GM04504 (cell line): ENCODE results near the gene SETD5.
"Not testable (repeated sequence)": the region's sequence is repeated elsewhere in the genome, so short reads cannot be mapped to it uniquely, and the experiment has no call there.

Experiments
- DNase-seq: peaks from one replicate; pipeline ENCODE4 v3.0.0-alpha.2; 2012; ENCODE audit warnings: low read depth

Gene SETD5

DNA sequence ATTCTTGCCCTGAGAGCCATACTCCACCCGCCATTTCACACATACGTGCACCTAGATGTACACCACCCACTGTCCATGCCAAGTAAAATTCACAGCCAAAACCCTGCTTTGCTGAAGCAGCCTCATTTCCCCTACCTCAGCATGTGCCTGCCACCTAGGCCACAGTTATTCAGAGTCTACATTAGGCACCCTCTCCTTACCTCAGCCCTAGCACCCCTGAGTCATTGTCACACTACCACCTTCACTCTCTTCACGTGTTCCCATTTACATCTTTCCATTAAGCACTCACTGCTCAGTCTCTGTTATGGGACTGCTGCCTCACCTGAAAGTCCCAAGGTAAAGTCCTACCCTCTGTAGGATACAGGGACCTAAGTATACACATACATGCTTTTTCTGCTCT, 70.0 kb downstream of the SETD5 start:
- DNase-seq = no peak

DNA sequence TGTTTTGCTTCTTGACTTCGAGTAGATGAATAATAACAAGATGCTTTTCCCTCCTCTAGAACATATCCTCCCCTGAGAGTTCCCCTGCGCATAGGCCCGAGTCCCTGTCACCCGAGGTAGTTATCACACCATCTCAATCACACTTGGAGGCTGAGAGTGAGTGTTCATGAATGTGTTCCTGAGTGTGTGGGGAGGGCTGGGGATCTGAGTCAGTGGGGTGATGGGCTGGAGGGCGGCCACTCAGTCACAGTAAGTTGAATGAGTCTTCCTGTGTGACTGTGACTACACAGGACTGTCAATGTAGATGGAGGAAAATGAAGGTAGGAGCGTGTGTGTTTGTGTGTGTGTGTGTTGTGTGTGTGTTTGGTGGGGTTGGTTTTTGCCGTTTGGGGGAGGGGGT, 71.0 kb downstream of the SETD5 start:
- no peak for DNase-seq

DNA sequence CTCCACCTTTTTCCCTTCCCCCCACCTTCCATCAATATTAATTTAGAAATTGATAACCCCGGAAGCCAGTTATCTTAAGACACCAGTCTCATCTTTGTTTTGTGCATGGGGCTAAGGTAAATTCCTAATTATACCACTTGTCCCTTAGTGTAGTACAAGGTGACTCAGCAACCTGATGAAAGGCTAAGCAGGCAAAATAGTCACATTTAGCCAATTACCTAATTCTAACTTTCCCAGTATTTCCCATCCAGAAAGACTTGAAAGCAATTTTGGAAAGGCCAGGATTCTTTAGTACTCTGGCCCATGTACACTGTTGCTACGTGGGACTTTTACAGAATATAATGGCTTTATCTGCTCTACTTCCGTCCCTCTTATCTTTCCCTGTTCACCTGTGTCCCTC, 72.6 kb downstream of the SETD5 start:
- DNase-seq = no peak

DNA sequence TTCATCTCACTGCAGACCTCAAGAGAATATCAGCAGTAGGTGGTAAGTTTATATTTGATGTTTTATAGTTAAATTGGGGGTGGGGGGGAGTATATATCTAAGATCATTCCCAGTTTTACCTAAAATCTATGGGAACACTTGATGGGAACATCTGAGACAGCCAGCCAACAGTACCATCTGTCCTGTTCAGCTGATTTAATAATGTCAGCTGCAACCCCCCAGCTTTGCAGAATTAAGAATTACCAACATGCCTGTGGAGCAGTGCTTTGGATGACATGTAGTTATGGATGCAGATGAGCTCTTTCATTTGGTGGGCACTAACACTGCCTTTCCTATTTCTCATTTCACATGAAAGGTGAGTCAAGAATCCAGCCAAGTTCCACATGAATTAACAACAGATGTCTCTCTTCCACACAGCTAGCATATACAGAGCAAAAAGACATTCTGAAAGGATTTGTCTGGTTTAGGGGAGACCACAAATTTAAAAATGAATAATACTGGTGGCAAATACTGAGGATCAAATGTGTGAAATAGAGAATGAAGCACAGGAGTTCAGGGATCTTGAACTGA, 76.2 kb downstream of the SETD5 start:
- no peak for DNase-seq

DNA sequence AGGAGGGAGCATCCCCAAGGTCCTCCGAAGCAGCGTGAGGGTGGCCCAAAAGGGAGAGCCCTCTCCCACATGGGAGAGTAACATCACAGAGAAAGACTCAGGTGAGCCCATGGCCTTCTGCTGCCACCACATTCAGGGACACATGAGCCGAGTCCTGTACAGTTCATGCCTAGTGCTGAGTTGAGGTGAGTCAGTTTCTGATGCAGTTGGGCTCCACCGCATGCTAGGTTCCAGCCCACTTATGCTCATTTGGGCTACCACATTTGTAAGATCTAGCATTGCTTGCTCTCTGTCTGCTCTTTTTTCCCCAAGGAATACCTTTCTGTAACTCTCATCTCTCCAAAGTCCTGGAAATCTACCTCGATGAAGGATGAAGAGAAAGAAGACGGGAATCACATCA, 77.1 kb downstream of the SETD5 start:
- no peak for DNase-seq

DNA sequence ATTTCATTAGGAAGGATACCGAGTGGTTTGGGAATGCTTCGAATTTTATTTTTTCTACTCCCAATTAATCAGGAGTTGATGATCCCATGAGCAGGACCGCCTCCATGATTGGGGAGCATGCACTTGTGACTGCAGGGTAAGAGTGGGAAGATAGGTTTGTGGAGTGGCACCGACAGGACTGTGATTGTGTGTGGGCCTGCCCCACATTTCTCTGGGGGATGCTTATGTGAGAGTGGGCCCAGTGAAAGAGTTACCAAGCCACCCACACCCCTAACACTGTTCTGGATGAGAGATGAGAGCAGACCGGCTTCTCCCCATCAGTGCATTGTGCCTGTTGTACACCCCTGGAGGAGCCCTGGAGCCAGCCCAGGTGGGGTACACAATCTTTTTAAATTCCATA, 79.5 kb downstream of the SETD5 start:
- no peak for DNase-seq

DNA sequence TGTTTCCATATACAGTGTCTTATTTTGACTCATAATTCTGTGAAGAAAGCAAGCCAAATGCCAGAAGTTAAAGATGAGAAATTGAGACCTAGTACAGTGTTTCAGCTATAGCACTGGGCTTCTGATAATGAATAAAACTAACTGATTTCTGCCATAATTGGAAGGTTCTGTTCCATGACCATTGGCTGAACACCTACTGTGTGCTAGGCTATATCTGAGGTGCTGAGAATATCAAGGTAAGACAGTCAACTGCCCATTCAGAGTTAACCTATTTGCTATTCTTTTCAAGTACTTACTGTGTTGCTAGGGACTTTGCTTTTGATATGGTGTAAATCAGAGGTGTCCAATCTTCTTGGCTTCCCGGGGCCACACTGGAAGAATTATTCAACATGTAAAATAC, 82.8 kb downstream of the SETD5 start:
- no peak for DNase-seq

DNA sequence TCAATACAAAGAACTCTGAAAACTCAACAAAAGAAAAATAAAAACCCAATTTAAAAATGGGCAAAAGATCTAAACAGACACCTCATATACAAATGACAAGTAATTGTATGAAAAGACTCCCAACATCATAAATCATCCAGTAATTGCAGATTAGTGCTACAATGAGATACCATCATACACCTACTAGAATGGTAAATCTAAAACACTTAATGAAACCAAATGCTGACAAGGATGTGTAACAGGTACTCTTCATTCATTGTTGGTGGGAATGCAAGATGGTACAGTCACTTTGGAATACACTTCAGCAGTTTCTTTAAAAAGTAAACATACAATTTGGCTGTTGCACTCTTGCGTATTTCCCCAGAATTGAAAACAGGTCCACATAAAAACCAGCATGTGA, 87.8 kb downstream of the SETD5 start:
- DNase-seq = no peak

DNA sequence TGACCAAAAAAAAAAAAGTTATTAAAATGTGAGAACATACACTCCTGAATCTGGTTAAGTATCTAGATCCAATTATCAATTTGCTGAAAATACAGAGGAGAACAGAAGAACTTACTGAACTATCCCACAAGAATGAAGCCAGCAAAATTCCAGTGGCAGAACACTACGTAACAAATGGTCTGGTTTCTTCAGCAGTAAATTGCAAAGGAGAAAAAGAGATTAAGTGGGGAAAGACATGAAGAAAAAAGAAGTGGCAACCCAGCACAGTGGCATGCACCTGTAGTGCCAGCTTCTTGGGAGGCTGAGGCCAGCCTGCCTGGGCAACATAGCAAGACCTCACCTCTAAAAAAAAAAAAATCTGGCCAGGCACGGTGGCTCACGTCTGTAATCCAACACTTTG, 94.1 kb downstream of the SETD5 start:
- DNase-seq = no peak

DNA sequence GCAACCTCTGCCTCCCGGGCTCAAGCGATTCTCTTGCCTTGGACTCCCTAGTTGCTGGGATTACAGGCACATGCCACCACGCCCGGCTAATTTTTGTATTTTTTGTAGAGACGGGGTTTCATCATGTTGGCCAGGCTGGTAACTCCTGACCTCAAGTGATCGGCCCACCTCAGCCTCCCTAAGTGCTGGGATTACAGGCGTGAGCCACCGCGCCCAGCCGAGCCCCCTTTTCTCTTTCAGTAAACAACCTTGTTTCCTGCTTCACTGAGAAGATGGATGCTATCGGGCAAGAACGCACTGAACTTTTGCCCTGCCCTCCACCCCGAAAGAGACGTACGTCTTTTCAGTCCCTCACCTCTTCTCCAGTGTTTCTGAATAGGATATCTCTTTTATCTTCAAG, 96.6 kb downstream of the SETD5 start:
- not testable (repeated sequence) for DNase-seq

DNA sequence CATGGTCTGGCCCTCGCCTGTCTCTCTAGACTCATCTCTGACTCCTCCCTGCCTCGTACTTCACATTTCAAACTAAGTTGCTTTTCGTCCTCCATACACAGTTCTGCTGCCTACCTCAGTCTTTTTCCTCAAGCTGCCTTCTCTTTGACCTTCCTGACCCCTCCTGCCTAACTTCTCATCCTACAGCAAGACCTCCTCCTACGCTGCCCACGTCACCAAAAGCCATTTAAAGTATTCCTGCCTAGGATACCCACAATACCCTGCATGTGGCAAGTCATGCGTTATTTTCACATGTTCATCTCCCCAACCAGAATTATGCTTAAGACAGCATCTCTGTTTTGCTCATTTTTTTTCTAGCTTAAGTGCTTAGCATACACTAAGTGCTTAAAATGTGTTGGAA, 99.5 kb downstream of the SETD5 start:
- DNase-seq = no peak

DNA sequence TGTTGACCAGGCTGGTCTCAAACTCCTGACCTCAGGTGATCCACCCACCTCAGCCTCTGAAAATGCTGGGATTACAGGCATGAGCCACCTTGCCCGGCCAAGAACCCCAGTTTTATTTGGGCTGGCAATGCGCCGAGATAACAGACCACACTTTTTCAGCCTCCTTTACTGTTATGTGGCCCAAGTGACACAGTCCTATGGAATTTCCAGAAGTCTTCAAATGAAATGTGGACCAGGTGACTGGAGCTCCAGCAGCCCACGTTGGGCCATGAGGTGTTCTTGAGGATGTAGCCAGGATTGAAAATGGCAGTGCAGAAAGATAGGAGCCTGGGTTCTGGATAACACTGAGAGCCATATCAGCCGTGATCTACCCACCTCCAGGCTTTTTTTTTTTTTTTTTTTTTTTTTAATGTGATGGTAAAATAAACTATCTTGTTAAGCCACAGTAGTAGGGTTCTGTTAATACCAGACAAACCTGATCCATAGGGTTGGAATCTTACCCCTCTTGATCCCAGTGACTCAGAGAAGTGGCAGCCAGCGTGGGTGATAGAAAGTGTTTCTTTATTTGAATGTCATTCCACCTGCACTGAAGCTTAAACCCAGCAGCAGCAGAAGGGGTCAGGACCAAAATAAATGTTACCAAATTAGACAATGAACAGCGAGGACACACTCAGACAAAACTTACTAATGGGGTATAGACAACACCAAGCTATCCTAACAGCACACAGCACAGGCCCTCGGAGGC, 100.6 kb downstream of the SETD5 start:
- DNase-seq = no peak

DNA sequence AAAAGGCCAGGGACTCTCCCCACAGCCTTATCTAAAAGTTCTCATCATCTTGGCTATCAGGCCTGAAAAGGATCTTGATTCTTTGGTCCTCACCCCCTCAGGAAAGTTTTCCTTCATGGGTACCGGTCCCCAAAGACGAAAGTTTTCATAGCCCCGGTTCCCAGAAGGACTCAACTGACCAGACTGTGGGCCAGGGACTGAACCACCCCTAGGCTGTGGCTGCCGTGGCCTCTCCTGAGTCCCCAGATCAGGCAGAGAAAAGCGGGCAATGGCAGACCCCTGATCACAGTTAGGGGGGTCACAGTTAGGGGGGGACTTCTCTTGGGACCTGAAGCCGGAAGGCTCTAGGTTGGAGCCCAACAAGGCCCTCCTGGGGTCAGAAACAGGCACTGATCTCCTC, 101.4 kb downstream of the SETD5 start:
- DNase-seq = no peak

DNA sequence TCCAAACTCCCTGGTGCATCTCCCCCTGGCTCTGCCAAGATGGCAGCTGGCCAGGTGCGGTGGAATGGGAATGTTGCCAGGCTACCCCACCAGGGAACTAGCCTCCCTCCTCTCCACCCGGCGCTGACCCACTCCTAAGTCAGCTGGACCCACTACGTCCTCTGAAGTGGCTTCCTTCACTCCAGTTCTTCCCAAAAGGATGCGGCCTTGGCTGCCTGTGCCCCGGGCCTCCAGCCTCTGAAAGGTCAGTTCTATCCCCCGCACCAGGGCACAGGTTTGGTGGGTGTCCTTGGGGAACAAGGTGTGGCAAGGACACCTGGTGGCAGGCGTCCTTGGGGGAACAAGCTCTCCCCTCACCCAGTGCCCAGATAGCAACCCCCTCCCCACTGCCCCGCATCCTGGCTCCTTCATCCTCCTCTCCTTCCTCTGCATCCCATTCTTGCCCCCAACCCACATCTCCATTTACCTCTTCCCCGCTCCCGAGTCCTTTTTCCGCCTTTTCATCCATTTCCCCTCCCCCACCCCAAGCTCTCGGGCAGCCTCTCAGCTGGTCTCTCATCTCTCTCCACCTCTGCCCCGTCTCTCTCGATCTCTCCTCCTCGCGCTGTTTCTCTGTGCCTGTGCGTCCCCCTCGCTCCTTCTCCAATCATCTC, 102.2 kb downstream of the SETD5 start:
- no peak for DNase-seq

DNA sequence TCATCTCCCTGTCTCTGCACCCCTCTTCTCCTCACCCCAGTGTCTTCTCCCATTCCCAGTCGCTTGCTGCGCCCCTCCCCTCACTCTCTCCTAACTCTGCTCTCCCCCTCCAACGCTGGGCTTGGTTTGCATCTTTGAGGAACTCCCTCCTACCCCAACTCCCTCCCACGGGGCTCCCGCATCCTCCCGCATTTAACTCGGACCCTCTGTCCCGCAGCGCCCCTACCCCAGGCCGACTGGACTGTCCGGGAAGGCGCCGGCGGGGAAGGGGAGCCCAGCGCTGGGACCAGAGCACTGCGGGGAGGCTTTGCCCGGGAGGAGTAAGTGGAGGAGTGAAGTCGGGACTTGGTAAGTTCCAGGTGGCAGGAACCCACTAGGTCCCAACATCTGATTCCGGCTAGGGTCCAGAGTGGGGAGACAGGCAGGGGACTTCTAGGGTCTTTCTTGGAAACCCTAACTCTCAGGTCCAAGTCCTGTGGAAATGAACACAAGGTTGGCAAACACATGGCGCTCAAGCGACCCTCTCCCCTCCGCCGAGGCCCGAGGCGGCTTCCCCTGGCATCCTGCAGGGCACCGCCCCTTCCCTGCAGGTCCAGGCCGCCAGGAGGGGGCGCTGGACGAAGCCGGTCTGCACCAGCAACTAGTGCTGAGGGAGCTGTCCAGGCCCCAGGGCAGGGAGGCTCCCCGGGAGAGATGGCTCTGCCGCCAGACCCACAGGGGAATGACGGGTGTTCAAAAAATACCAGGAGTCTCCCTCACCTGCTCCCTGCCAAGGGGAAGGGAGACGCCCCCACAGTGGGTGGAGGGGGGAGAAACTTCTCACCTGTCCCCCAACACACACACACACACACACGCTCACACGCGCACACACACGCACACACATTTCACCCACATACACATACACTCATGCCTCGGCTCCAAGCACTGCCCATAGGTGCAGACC, 103.0 kb downstream of the SETD5 start:
- peak; percentile 16 for DNase-seq

DNA sequence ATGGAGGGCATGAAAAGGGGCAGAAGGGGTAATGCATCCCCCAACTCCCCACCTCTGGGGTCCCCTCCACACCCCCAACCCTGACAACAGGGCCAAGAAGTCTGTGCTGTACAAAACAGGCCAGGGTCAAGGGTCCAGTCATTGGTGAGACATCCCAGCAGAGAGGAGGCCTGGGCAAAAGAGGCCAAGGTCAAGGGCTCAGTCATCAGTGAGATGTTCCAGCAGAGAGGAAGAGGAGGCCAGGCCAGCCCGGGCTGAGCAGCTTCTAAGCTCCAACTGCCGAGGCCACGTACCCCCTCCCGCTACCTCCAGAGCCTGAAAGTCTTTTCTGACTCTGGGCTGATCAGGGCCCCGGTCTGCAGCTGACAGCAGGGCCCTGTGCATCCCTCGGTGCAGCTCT, 103.8 kb downstream of the SETD5 start:
- no peak for DNase-seq

DNA sequence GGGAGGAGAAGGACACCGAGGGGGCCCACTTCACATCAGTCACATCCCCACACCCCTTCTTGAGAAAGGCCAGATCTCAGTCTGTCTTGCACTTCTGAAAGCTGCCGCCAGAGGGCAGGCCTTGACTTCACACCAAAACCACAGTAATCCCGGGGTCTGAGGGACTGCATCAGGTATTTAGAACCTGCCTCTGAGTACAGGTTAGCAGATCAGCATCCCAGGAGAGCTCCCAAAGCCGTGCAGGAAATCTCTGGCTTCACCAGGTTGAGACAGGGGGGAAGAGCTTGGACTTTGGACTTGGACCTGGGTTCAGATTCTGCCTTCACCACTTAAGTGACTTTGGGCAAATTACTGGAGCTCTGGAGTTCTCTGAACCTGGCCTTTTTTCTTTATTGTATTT, 105.9 kb downstream of the SETD5 start:
- peak; percentile 15 for DNase-seq

DNA sequence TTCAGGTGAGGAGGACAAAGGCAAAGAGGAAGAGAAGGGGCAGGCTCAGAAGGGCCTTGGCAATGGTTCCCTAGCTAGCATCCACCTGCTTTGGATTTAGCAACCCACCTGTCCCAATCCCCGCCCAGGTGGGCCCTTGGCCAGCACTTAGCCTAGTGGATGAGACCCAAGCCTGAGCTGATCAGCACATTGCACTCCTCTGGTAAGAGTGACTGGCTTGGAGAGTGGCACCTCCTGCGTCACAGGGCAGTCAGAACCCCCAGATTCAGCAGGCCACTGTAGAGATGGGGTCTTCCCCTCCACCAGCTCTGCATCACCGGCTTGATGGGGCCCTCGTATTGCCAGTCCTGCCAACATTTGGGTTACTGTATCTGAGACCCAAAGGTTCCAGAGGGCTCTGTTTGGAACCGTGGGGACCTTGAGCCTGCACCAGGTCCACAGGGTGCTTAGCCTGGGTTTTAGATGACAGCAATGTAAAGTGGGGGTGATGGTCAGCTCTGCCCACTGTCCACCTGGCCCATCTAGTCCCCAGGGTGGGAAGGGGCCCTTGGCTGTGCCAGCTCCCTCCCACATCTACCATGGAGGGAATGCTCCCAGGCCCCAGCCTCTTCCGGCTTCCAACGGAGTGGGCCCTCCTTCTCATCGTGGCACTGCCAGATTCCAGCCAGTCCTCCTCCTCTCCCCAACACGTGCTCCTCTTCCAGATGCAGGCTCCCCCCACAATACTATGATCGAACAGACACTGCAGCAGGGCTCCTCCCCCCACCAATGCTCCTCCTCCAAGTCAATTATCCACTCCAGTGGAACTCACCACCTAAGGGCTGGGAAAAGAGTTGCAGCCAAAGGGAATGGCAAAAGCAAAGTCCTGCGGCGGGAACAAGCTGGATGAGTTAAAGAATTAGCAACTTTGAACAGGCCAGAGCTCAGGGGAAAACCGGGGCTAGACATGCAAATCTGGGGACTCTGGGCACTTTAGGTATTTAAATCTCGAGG, 110.5 kb downstream of the SETD5 start:
- no peak for DNase-seq

DNA sequence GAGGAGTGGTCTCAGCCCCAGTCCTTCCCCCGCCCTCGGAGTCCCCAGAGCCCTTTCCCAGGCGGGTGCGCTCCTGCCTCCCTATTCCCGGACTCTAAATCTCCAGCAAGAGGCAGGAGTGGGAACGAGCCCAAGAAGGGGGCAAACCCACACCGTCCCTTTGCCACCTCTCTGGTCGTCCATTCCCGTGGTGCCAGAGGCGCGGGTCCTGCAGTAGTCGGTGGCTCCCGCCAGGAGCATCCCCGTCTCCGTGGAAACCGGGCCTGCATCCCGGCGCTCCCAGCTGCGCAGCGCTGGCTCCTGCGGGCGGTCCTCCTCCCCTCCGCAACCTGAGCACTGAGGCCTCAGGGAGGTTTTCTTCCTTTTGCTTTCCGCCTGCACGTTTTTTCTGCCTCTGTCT, 111.4 kb downstream of the SETD5 start:
- DNase-seq = no peak

DNA sequence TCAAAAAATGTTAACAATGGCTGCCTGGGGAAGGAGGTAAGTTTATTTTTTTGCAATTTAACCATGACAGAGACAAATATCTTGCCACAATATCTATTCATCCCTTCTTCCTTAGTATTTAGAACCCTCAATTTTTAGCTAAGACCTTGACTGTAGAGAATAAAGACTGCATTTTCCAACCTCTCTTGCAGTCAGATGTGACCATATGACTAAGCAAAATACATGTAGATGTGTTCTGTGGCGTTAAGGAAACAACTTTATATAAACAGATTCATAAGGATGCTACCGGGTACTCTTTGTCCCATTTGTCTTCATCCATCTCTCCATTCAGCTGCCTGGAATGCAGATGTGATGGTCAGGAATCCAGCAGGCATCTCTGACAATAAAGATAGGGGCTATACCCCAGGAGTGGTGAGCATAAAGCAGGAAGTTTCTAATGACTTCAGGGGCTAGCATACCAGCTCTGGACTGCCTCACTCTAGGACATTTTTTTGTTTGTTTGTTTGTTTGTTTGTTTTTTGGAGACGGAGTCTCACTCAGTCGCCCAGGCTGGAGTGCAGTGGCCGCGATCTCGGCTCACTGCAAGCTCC, 115.1 kb downstream of the SETD5 start:
- DNase-seq = no peak

DNA sequence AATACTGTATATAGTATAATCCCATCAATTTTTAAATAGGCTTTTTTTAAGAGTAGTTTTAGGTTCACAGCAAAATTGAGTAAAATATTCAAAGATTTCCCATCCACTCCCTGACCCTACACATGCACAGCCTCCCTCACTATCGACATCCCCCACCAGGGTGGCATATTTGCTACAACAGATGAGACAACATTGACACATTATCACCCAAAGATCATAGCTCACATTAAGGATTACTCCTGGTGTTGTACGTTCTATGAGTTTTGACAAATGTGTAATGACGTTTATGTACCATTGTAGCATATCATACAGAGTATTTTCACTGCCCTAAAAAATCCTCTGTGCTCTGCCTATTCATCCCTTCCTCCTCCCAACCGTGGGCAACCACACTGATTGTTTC, 116.9 kb downstream of the SETD5 start:
- no peak for DNase-seq
